GM18505 (cell line): ENCODE data around the gene PRSS38.

ENCODE experiments used
- ATAC-seq: cut with Tn5 transposase; IDR thresholded peaks from one replicate; pipeline ENCODE4 v1.9.1; 2021; ENCODE audit not compliant: unreplicated experiment
- POLR2A ChIP-seq: IDR thresholded peaks from 4 replicates; pipeline ENCODE4 v1.6.1; 2011; ENCODE audit warnings: borderline replicate concordance; ENCODE audit not compliant: insufficient read depth, insufficient read length; ENCODE audit errors: extremely low read depth

The PRSS38 gene

DNA sequence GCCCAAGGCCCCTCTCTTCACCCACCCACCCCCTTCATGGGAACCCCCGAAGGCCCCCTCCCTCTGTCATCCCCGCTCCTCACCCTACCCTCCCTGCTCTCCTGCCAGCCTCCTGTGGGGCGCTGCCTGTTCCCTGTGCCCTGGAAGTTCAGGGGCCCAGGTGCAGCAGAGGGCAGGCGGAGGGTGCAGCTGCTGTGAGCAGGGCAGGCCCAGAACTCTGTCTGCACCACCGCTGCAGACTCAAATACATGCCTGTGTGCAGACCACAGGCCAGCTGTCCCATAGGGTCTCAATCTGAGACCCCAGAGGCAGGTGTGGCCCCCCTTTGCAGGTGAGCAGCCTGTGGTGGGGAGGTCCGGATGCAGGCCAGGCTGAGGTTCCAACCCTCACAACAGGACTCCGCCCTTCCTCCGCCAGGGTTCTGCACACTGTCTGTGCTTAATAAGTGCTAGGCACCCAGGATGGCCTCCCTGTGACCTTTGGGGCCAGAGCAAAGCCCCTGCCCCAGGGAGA, 69.7 kb downstream of the PRSS38 start:
- ATAC-seq, result no peak
- no peak for TF ChIP-seq POLR2A

DNA sequence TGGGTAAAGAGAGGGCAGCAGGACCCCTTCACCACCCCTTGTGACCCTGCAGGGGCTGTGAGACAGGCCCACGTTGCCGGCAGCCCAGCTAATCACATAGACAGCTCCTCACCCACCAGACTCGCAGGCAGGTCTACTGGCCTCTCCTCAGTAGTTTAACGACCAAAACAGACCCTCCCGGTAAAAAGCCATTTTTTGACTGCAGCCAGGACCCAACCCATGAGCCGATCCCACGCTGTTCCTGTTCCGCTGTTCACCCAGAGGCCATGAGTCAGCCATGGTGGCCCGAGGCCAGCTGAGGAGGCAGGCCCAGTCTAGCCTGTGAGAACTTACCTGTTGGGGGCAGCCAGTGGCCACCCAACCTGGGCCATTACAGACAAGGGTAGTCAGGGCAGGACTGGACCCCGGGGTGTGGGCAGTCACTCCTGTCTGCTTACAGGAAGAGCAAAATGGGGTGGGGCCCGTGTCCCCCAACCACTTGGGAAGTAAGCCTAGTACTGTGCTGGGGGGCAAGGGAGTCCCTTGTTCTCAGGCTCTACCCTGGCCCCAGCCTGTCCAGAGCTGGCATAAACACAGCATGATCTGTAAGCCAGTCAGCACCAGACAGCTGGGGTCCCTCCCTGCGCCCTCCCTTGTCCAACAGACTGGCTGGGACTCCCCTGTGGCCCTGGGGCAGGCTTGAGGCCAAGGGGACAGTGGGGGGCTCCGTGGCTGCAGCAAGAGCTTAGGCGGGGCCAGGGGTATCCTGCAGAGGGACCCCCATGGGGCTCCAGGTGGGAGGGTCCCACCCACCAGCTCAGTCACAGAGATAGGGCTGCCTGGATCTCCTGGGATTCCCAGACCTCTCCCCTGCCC, 70.4 kb downstream of the PRSS38 start:
- no peak for TF ChIP-seq POLR2A
- no peak for ATAC-seq

DNA sequence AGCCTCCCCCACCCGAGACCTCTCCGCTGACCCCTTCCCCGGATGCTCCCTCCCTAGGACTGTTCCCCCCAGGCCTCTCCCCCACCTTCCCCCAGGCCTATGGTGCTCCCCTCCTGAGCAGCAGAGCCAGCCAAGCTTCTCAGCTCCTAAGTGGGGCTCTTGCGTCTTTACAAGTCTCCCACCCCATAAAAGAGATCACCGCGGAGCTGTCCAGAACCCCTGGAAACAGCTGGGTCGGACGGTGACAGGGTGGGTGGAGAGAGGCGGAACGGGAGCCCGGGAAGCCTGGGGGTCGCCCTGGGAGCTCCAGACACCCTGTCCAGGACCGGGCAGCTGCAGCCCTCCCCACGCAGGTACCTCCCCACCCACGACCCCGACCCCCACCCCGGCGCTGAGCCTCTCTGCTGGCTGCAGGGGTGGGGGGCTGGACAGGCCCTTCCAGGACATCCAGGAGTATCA, 71.1 kb downstream of the PRSS38 start:
- TF ChIP-seq POLR2A, result no peak
- ATAC-seq, result no peak

DNA sequence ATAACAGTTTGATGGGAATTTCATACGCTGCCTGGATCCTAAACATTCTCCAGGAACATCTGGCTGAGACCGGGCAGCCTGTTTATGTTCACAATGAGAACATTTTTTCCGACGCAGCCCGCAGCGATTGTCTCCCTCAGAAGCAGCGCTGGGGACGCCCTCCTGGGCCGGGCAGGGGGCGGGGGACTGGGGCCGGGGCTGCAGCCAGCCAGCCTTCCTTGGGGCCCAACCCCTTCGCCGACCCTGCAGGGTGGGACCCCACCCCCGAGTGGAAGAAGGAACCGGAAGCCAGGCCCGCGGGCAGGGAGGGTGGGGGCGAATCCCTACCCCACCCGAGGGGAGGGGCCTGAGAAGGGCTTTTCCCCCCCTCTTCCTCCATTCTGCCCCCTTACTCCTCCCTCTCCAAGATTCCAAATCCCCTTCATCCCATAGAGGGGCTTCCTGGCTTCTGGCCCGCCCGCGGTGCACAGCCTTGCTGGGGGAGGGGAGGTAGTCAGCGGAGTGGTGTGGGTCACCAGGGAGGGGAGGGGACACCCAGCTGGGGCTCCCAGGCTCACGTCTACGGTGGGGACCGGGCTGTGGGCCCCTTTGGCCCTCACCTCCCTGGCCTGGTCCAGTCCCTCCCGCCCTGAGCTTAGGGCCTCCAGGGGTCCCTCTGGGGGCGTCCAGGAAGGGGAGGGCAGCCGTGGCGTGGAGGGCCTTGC, 71.7 kb downstream of the PRSS38 start:
- ATAC-seq, result no peak
- TF ChIP-seq POLR2A, result no peak

DNA sequence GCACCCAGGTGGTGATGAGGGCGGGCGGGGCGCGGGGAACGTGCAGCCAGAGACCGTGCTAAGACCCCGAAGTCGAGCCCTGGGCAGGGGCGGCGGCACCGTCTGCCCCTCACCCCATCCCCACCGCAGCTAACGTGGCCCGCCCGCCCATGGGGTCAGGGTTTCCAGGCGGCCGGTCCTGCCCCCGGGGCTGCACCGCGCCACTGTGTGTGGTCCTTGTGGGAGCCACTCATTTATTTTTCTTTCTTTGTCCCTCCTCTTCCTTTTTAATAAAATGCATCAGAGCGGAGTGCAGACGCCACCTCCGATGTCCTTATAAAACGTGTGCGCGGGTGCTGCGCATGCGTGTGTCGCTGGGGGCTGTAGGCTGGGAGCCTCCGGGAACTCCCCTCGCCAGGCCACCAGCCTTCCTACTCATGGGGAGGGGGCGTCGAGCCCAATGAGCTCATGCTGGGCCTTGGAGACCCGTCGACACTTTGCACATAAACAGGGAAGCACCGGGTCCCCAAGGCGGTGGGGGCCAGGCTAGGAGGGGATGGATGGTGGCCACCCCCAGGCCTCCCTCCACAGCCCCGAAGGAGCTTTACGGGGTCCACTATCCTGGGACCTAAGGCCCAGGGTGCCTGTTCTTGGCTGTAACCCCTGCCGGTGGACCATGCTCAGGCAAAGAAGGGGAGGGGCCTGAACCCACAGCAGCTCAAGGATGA, 72.4 kb downstream of the PRSS38 start:
- no peak for TF ChIP-seq POLR2A
- ATAC-seq, result no peak

DNA sequence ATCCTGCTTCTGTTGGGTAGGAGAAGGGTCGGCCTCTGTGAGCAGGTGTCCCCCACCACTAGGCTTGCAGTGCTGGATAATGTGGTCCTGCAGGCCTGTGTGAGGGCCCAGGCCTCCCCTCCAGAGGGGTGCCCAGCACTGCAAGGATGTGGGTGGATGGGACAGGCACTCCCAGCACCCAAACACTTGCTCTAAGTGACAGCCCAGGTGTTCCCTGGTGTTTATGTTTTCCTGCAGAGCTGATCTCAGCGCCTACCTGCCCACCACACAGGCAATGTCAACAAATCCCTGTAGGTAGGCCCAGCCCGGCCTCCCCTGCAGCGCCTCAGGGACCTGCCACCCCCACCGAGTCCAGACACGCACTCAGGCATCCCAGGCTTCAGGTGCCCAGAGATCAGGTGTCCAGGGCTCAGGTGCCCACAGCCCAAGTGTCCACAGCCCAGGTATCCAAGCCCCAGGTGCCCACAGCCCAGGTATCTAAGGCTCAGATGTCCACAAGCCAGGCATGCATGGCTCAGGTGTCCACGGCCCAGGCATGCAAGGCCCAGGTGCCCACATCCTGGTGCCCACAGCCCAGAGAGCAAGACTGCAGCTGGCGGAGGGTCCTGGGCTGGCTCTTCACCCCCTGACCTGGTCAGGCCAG, 73.0 kb downstream of the PRSS38 start:
- no peak for TF ChIP-seq POLR2A
- no peak for ATAC-seq

DNA sequence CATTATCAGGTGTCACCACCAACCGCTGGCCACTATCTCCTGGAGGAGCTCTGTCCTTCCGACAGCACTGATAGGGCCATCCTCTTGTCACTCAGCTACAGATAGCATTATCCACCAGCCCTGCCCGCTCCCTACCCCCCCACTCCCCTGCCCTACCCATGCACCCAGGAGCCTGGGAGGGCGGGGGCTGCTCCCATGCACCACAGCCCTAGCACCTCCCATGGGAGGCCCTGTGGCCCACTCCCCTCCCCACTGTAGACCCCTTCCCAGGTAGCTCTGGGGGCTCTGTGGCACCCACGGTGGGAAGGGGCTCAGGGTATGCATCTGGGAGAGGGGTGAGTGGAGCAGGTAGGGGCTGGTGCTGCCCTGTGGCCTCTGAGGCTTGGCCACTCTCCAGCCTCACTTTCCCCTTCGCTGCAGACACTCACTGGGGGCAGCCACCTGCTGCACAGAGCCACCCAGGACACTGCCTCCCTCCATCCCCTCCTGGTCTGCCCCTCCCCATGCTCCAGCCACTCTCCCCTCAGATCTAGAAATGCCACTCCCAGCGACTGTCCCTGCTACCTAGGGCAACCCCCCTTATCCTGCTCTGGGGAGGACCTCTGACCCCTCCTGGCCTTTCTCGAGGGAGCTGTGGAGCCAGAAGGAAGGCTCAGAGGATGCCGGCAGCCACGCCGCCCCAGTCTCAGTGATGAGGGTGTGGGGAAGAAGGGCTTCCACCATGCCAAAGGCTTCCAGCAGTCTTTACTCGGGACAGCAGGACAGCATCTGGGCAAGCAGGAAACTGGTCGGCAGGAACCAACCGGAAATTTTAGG, 73.8 kb downstream of the PRSS38 start:
- no peak for ATAC-seq

DNA sequence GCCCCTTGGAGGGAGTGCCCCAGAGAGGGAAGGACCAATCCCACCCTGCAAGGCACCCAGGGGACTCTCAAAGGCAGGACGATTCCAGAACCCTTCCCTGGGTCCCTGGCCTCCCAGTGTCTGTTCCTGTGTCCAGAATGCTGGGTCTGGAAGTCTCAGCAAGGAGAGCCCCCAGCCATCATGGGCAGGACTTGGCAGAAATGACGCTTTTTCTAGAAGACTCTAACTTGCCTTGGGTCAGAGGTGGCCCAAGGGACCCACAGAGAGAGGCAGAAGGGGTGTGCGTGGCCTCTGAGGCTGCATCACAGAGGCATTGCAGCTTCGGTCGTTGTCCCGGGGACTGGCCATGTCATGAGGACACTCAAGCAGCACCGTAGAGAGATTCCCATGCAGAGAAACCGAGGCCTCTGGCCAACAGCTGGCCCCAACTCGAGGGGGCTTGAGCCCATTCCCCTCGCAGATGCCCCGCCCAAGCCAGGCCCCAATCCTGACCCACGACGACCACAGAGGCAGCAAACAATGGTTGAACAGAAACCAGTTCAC, 74.5 kb downstream of the PRSS38 start:
- no peak for ATAC-seq
- no peak for TF ChIP-seq POLR2A

More for the DNA sequence above, 73.8 kb downstream of the PRSS38 start:
- TF ChIP-seq POLR2A, result no peak

DNA sequence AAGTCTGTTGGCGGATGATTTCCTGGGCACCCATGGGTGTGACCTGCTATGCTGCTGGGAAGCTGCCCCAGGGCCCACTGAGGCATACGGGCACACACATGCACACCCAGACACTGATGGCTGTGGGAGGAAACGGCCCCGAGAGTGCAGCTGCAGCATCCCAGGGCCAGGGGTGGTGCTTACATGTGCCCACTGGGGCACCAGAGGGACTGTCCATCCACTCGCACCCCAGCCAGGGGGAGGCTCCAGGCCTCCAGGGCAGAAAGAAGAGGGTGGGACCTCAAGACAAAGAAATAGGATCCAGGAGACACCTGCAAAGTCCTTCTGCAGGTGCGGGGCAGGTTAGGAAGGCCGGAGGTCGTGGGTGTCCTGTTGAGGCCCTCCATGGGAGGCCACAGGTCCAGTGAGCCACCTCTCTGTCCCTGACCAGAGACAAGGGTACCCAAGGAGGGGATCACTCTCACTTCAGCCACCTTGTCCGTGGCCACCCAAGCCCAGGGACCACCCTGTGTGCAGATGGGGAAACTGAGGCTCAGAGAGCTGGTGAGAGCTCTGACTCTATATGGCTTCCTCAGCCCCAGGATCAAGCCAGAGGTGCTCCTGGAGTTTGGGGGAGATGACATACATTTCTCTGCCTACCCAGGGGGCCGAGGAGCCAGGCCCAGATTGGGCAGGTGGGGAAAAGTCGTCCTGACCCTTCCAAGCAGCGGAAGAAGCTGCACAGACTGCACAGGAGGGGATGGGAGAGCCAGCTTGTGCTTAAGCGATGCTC, 75.2 kb downstream of the PRSS38 start:
- no peak for ATAC-seq
- TF ChIP-seq POLR2A, result no peak

DNA sequence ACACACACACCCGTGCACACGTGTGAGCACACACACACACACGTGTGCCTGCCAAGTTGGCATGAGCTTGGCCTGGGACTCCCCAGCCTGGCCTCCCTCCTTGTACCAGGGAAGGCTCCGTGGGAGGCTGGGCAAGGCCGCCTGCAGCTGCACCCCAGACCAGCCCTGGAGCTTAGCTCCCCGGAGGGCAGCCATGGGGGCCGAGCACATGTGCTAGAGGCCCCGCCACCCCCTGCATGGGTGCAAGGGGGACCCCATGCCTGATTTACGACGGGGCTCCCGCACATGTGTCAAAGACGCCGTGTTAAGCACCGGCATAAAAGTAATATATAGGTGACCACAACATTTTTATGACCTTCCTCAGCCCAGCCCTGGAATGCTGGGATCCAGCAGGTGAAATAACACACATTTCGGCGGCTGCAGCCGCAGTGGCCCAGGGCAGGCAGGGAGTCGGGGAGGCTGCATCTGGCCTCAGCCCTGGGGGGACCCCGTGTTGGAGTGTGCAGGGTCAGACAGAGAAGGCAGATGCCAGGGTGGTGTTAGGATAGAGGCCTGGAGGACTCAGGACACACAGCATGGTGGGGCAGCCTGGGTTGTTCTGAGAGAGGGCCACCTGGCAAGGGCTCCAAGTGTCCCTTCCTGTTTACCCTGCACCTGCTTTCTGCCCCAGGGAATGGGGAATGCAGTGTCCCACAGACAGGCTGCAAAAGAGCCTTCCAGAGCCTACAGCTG, 75.9 kb downstream of the PRSS38 start:
- no peak for ATAC-seq
- no peak for TF ChIP-seq POLR2A

DNA sequence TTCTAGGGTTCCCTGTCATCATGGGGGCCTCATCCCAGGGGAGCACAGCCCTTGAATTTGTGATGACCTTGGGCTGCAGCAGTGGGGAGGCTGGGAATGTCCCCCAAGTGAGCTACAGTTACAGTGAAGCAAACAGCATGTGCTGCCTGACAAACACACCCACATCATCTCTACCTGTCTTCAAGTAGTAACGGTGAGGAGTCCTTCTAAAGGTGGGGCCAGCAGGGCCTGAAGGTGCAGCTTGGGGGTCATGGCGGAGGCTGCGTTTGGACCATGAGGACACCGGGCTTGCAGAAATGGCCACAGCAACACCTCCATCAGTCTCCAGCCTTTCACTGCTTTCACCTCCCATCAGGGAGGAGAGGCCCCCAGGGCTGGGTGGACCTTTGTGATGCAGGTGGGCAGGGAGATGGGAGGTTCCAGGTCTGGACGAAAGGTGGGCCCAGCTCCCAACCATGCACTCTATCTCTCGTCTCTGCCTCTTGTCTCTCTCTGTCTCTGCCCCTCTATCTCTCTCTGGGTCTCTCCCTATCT, 76.5 kb downstream of the PRSS38 start:
- ATAC-seq, result no peak
- no peak for TF ChIP-seq POLR2A
